Spleen (tissue), 13 donors: Measurements from ENCODE around the gene ALKBH2. TPM values are rescaled to one million over a fixed set of nuclear protein-coding genes. Genes with fewer than 3 reads are reported as not detected.
A peak's percentile ranks its signal among the peaks of the same experiment; 100 is the strongest.

Source experiments
- DNase-seq: peaks from one replicate; pipeline ENCODE4 v3.0.0-alpha.2; 2020
- H3K27ac ChIP-seq, 8 donors: fragments of 200-600 bp; sonication (generic) in 7 of 8; 1 replicate in 4 of 8; 2 replicates in 4 of 8; pipeline versions ENCODE4 v1.5.0 to v1.8.0; 2016 to 2021; ENCODE audit warnings: inconsistent platforms in 4 of 8, mild to moderate bottlenecking in 4 of 8, moderate library complexity in 1 of 8
- H3K27me3 ChIP-seq, 7 donors: fragments of 200-600 bp; sonication (generic) in 6 of 7; replicated peaks in 1 of 7; 1 replicate in 4 of 7; 2 replicates in 3 of 7; pipeline versions ENCODE4 v1.5.0 to v1.8.0; 2016 to 2021; ENCODE audit warnings: inconsistent platforms in 3 of 7, mild to moderate bottlenecking in 1 of 7
- H3K36me3 ChIP-seq, 6 donors: fragments of 200-600 bp; sonication (generic) in 5 of 6; 1 replicate in 4 of 6; 2 replicates in 2 of 6; pipeline versions ENCODE4 v1.5.0 to v1.8.0; 2016 to 2021; ENCODE audit warnings: inconsistent platforms in 2 of 6
- H3K4me1 ChIP-seq, 6 donors: fragments of 200-600 bp; sonication (generic) in 5 of 6; 1 replicate in 3 of 6; 2 replicates in 3 of 6; pipeline versions ENCODE4 v1.5.0 to v1.8.0; 2016 to 2021; ENCODE audit warnings: inconsistent platforms in 3 of 6
- H3K4me3 ChIP-seq, 8 donors: fragments of 200-600 bp; sonication (generic) in 7 of 8; 1 replicate in 4 of 8; 2 replicates in 4 of 8; pipeline versions ENCODE4 v1.5.0 to v1.8.0; 2016 to 2021; ENCODE audit warnings: inconsistent platforms in 4 of 8, mild to moderate bottlenecking in 4 of 8, moderate library complexity in 2 of 8
- H3K9me3 ChIP-seq, 8 donors: fragments of 200-600 bp; sonication (generic) in 7 of 8; 1 replicate in 4 of 8; 2 replicates in 4 of 8; pipeline versions ENCODE4 v1.5.0 to v1.8.0; 2016 to 2021; ENCODE audit warnings: inconsistent platforms in 4 of 8
- POLR2A ChIP-seq, 3 donors: fragments of 450-650 bp; IDR thresholded peaks; one replicate each; pipeline ENCODE4 v1.5.1; 2017; ENCODE audit warnings: antibody characterized with exemption in 3 of 3, mild to moderate bottlenecking in 1 of 3
- POLR2AphosphoS5 ChIP-seq, 3 donors: sonication (generic); formaldehyde crosslinking; IDR thresholded peaks; one replicate each; pipeline ENCODE4 v1.5.1; 2017; ENCODE audit warnings: antibody characterized with exemption in 3 of 3
- WGBS, 5 donors: extraction: QIAGEN DNeasy Blood & Tissue Kit in 3 of 5; methylation state at CpG; one replicate each; pipeline versions ENCODE4 v1.1.5 to v1.1.7; 2013 to 2018; 5-methylcytosine and 5-hydroxymethylcytosine counted together
- intact Hi-C: fragments of 100-400 bp; cut with DNase I; formaldehyde crosslinking; loops from one replicate; pipeline ENCODE4 v1.15.0; 2023; ENCODE audit warnings: low total_unique reads
- long read RNA-seq, 2 donors: transcript quantifications; one replicate each; lab custom pipeline, GENCODE V29; 2026
- polyA plus RNA-seq, 3 donors: library from polyadenylated mRNA; stranded (reverse); fragments of 200-250 nt; gene quantifications; one replicate each; pipeline ENCODE4 v1.2.1, GENCODE V29; 2013
- total RNA-seq, 7 donors: library from RNA; depleted of rRNA in 3 of 7; stranded (reverse); fragments of >200 nt in 3 of 7; fragmentation: NEBNext Ultra II Directional in 4 of 7; extraction: Animal tissue kit (Norgen Biotek cat#: 25700) in 4 of 7; gene quantifications; one replicate each; pipeline versions ENCODE4 v1.1.0 to v1.2.1, GENCODE V29; 2016 to 2021
- TF ChIP-seq, protein P1 (sequence below), 11 experiments: fragments of 200-600 bp in 7 of 11; fragments of 450-650 bp in 4 of 11; sonication (generic) in 4 of 11; IDR thresholded peaks in 8 of 11; conservative IDR thresholded peaks in 3 of 11; 1 replicate in 7 of 11; 2 replicates in 4 of 11; pipeline versions ENCODE4 v1.4.0 to v1.8.0; 2016 to 2021; ENCODE audit warnings: antibody characterized with exemption in 11 of 11, inconsistent platforms in 4 of 11, mild to moderate bottlenecking in 1 of 11
- donor health status: healthy with polysubstance abuse.
- donor health status: DM: no; HTN: no; CAD: no; lungs with moderate emphysema.
- donor health status: DM: no; HTN: no; CAD: no.
- donor health status: Bipolar disorder and iron deficiency.
- donor health status: healthy.
- donor health status: DM: no; HTN: no; CAD: no.
- donor health status: DM: yes; HTN: yes; CAD: no.

The ALKBH2 gene
- total RNA-seq (10 to 100 TPM in 5 of 7 donors, 1 to 10 TPM in 2; 8.6 to 18.8 (median 12.3) TPM), polyA plus RNA-seq (10 to 100 TPM; 28.2 to 40.3 (median 32.2) TPM)
- long read RNA-seq, donor 1, partial matches to known transcripts, result 0 of 2 reads
- long read RNA-seq, donor 1, other reads (novel, unspliced or antisense), result 0 of 2 reads
- long read RNA-seq, donor 2, partial matches to known transcripts, result 0 of 6 reads
- long read RNA-seq, donor 2, other reads (novel, unspliced or antisense), result 0 of 6 reads

DNA sequence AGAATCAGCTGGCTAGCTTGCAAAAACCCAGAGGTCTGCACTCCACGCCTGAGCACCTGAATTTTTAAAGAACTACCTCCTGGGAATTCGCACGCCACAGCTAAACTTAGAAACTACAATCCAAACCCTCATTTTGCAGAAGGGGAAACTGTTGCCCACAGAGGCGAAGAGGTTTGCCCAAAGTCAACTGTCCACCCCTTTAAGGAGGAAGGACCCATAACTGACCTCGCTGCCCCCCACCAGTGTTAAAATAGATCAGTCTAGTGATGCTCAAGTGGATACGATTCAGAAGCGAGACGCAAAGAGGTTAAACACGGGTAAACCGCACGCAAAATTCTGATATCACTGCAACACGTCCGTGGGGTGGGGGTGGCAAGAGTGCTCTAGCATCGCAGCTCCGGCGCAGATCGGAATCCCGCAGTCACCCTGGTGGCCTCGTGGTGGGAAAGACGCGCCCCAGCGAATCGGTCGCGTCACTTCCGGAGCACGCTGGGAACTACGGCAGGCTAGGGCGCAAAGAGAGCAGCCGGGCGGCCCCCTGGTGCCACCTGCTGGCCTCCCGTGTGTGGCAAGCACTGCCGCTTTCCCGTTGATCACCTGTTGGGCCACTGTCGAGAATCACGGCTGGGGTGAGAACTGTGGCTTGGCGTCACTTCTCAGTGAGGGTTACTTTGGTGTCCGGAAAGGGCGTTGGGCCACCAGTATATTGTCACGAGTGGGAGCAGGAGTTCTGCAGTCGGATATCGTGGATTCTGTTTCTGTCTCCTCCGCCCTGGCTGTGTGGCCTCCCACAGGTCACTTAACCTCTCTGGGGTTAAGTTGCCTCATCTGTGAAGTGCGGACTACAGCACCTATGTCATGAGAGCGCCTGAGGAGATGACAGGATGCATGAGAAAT, at the start of gene ALKBH2:
TSS of gene ALKBH2 (minus strand) at position 451 of the 897 bp plus-strand sequence. CDS start 686 bp downstream, outside the sequence.
- peak; percentile 99 for DNase-seq
- intact Hi-C loops, result loop anchor here (10.0 kb wide), 2 partner anchors 428 to 528 kb away; partner anchors contain the start of genes ISCU and SART3
- H3K4me3 ChIP-seq, result peak within 1 kb of the TSS; percentile 24 to 74 (median 46)
- peak within 1 kb of the TSS in 7 of 8 donors; percentile 9 to 84 (median 76) for H3K27ac ChIP-seq
- TF ChIP-seq POLR2A (IDR thresholded peaks at IDR 0.05) (peak in 1 of 3 donors; percentile 30), POLR2AphosphoS5 (IDR thresholded peaks at IDR 0.05) (peak; percentile 91 to 95 (median 91))
- TF ChIP-seq, protein P1, sequence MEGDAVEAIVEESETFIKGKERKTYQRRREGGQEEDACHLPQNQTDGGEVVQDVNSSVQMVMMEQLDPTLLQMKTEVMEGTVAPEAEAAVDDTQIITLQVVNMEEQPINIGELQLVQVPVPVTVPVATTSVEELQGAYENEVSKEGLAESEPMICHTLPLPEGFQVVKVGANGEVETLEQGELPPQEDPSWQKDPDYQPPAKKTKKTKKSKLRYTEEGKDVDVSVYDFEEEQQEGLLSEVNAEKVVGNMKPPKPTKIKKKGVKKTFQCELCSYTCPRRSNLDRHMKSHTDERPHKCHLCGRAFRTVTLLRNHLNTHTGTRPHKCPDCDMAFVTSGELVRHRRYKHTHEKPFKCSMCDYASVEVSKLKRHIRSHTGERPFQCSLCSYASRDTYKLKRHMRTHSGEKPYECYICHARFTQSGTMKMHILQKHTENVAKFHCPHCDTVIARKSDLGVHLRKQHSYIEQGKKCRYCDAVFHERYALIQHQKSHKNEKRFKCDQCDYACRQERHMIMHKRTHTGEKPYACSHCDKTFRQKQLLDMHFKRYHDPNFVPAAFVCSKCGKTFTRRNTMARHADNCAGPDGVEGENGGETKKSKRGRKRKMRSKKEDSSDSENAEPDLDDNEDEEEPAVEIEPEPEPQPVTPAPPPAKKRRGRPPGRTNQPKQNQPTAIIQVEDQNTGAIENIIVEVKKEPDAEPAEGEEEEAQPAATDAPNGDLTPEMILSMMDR (IDR thresholded peaks at IDR 0.05 in 8 of 11, conservative IDR thresholded peaks at IDR 0.05 in 3 of 11), result peak; percentile 90 to 99 (median 98)
- 4 to 13% (median 6%) methylated on average over 16 to 45 of the region's 45 CpGs for WGBS, 5 donors
- H3K36me3 ChIP-seq, result peaks cover 0 to 36% (median 16%) of the 10 kb centered on the region in 6 donors
- H3K9me3 ChIP-seq, result no peaks in the 10 kb centered on the region
- peaks cover 0 to 8% (median 0%) of the 10 kb centered on the region in 7 donors for H3K27me3 ChIP-seq
- peaks cover 22 to 54% (median 34%) of the 10 kb centered on the region in 6 donors for H3K4me1 ChIP-seq

DNA sequence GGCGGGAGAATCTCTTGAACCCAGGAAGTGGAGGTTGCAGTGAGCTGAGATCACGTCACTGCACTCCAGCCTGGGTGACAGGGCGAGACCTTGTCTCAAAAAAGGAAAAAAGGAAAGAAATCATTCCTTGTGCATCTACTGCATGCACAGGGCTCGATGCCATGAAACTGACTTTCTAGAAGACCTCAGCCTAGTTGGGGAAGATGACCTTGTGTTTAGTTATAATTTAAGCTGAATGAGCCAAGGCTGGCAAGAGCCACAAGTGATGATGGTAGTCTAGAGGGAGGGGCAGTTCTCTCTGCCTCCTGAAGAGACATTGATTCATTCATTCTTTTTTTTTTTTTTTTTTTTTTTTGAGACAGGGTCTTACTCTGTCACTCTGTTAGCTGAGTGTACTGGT, 47.3 kb upstream of the ALKBH2 start:
- 82 to 97% (median 85%) methylated on average over 4 of the region's 4 CpGs for WGBS, 5 donors
- peaks cover 0 to 15% (median 4%) of the 10 kb centered on the region in 6 donors for H3K4me1 ChIP-seq
- H3K4me3 ChIP-seq, result no peak overlapping the region
- peaks cover 0 to 4% (median 0%) of the 10 kb centered on the region in 6 donors for H3K36me3 ChIP-seq
- TF ChIP-seq POLR2A (IDR thresholded peaks at IDR 0.05), result no peak
- peak in 1 of 3 donors; percentile 5 for TF ChIP-seq POLR2AphosphoS5 (IDR thresholded peaks at IDR 0.05)
- H3K9me3 ChIP-seq, result peaks cover 0 to 11% (median 6%) of the 10 kb centered on the region in 8 donors
- no peak overlapping the region for H3K27ac ChIP-seq
- intact Hi-C loops, result no loop called here
- H3K27me3 ChIP-seq, result peaks cover 0 to 5% (median 0%) of the 10 kb centered on the region in 7 donors
- no peak for DNase-seq

DNA sequence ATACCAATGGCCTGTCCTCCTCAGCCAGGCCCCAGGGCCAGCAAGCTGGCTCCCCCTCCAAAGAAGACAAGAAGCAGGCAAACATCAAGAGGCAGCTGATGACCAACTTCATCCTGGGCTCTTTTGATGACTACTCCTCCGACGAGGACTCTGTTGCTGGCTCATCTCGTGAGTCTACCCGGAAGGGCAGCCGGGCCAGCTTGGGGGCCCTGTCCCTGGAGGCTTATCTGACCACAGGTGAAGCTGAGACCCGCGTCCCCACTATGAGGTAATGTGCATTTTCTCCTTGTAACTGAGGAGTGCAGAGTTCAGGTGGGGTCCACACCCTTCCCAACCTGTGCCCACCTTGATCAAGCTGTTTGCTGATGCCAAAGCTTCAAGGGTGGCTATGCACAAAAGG, 46.5 kb upstream of the ALKBH2 start:
- 76 to 88% (median 83%) methylated on average over 6 to 7 of the region's 7 CpGs for WGBS, 5 donors
- peak overlapping the region in 1 of 8 donors; percentile 45 for H3K27ac ChIP-seq
- DNase-seq, result peak; percentile 51
- peaks cover under 1 to 15% (median 4%) of the 10 kb centered on the region in 6 donors for H3K4me1 ChIP-seq
- peaks cover 0 to 5% (median 0%) of the 10 kb centered on the region in 7 donors for H3K27me3 ChIP-seq
- intact Hi-C loops, result no loop called here
- H3K9me3 ChIP-seq, result peaks cover 0 to 11% (median 6%) of the 10 kb centered on the region in 8 donors
- TF ChIP-seq, protein P1 (IDR thresholded peaks at IDR 0.05 in 8 of 11, conservative IDR thresholded peaks at IDR 0.05 in 3 of 11), result no peak
- TF ChIP-seq POLR2AphosphoS5 (IDR thresholded peaks at IDR 0.05) (no peak), POLR2A (IDR thresholded peaks at IDR 0.05) (no peak)
- no peak overlapping the region for H3K4me3 ChIP-seq
- peaks cover 0 to 4% (median 0%) of the 10 kb centered on the region in 6 donors for H3K36me3 ChIP-seq

DNA sequence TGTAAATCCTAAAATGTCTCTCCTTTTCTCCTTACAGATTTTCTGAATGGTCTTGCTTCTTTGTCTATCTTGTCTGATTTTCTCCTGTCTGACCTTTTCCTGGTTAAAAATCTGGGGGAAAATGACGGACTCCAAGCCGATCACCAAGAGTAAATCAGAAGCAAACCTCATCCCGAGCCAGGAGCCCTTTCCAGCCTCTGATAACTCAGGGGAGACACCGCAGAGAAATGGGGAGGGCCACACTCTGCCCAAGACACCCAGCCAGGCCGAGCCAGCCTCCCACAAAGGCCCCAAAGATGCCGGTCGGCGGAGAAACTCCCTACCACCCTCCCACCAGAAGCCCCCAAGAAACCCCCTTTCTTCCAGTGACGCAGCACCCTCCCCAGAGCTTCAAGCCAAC, 46.1 kb upstream of the ALKBH2 start:
- peak overlapping the region in 2 of 8 donors; percentile 5 to 45 for H3K27ac ChIP-seq
- intact Hi-C loops, result no loop called here

More for the DNA sequence above, 46.1 kb upstream of the ALKBH2 start:
- DNase-seq, result no peak
- Histone ChIP-seq H3K9me3 (peaks cover 0 to 11% (median 6%) of the 10 kb centered on the region in 8 donors), H3K4me1 (peaks cover 3 to 15% (median 5%) of the 10 kb centered on the region in 6 donors), H3K27me3 (peaks cover 0 to 5% (median 0%) of the 10 kb centered on the region in 7 donors), H3K36me3 (peaks cover 0 to 4% (median 0%) of the 10 kb centered on the region in 6 donors), H3K4me3 (no peak overlapping the region)
- 92 to 97% (median 93%) methylated on average over 9 of the region's 9 CpGs for WGBS, 5 donors
- TF ChIP-seq POLR2A (IDR thresholded peaks at IDR 0.05), result no peak
- no peak for TF ChIP-seq POLR2AphosphoS5 (IDR thresholded peaks at IDR 0.05)
- TF ChIP-seq, protein P1 (IDR thresholded peaks at IDR 0.05 in 8 of 11, conservative IDR thresholded peaks at IDR 0.05 in 3 of 11), result no peak
